ENCODE data around the gene C10orf62. TPM values are rescaled to one million over a fixed set of nuclear protein-coding genes. Genes with fewer than 3 reads are reported as not detected.

Gene C10orf62
- total and polyA plus RNA-seq, 8 donors, result 0.12 to 1.9 (median 0.61) TPM

DNA sequence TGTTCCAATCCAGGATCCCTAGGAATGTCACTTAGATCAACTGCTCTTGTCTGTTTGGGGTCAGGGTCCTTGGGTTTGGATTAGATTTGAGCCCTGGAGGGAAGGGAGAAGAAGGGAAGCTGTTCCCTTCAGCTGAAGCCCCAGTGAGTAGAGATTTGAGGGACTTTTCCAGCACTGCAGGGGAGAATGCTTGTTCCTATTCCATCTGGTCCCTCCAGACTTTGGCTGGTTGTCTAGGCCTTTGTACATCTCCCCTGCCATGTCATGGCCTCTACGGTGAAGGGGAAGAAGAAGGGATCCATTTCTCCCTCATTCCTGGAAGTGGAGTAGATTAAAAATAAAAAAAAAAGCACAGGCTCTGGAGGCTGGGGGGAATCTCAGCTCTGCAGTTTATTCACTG is 11.1 kb downstream of the C10orf62 start:
- Histone ChIP-seq H3K36me3 (no peaks in the 10 kb centered on the region), H3K9me3 (no peaks in the 10 kb centered on the region), H3K4me3 (no peak overlapping the region), H3K27me3 (no peaks in the 10 kb centered on the region), H3K4me1 (peaks cover 0 to 3% (median 0%) of the 10 kb centered on the region in 3 donors), H3K27ac (no peak overlapping the region)
- FAIRE-seq (no peak), ATAC-seq (no peak), DNase-seq (no peak)
- no peak for TF ChIP-seq CTCF (IDR thresholded peaks at IDR 0.05)
- intact Hi-C loops (cut with DNase I), result no loop called here
- 88 to 92% methylated on average over 1 of the region's 1 CpG for WGBS, 2 donors

DNA sequence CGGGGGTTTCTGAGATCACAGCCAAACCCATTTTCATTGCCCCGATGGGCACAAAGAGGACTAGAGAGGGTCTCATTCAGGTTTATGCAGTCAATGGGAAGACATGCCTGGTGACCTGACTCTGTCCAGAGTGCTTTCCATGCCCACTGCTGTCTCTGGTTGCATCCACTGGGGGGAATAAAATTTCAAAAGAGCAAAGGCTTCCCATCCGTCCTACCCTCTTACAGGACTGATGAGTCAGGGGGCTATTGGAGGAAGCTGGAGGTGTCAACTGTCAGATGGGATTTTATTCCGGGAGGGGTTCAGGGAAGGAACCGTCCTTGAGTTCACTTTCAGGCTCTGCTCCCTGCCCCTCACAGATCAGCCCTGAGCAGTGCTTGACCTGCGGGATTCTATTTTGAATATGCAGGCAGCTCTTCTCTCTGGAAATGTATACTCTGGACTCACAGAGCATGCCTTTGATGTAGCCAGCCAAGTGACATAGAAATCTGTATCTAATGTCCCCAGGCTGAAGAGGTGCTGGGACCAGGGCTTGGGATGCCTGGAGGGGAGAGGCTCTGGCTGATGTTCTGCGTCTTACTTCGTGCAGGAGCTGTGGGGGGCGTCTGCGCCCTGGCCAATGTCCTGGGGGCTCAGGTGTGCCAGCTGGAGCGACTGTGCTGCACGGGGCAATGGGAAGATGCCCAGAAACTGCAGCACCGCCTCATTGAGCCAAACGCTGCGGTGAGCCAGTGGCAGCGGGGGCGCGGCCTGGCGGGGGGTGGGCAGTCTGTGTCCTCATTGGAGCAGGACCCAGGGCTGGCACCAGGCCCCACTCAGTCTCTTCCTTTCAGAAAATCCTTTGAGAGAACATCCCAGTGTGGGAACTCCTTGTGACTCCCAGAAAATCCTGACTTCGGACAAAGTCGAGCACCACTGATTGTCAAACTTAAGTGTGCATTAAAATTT is 12.0 kb downstream of the C10orf62 start:
- ATAC-seq (no peak), DNase-seq (no peak), FAIRE-seq (no peak)
- WGBS, 2 donors, result 80 to 86% methylated on average over 21 of the region's 21 CpGs
- H3K27ac ChIP-seq, result no peak overlapping the region
- H3K4me1 ChIP-seq, result peaks cover 0 to 3% (median 0%) of the 10 kb centered on the region in 3 donors
- no peak overlapping the region for H3K4me3 ChIP-seq
- intact Hi-C loops (cut with DNase I), result no loop called here
- no peaks in the 10 kb centered on the region for H3K9me3 ChIP-seq
- no peak for TF ChIP-seq CTCF (IDR thresholded peaks at IDR 0.05)
- no peaks in the 10 kb centered on the region for H3K36me3 ChIP-seq
- no peaks in the 10 kb centered on the region for H3K27me3 ChIP-seq

- TF ChIP-seq CTCF (IDR thresholded peaks at IDR 0.05), result no peak
- ATAC-seq (no peak), DNase-seq (no peak), FAIRE-seq (no peak)
- Histone ChIP-seq H3K27me3 (no peaks in the 10 kb centered on the region), H3K36me3 (no peaks in the 10 kb centered on the region), H3K27ac (no peak overlapping the region), H3K4me1 (no peaks in the 10 kb centered on the region), H3K9me3 (no peaks in the 10 kb centered on the region), H3K4me3 (no peak overlapping the region)
- intact Hi-C loops (cut with DNase I), result no loop called here
- WGBS, 2 donors, result 95 to 97% methylated on average over 5 of the region's 5 CpGs
Measured at GRCh38 chr10:97607095-97607636, 17.6 kb downstream of the C10orf62 start.

GRCh38 chr10:97608991-97609561 is 19.6 kb downstream of the C10orf62 start:
- no peaks in the 10 kb centered on the region for H3K36me3 ChIP-seq
- DNase-seq (no peak), FAIRE-seq (no peak), ATAC-seq (no peak)
- H3K27ac ChIP-seq, result no peak overlapping the region
- no peak for TF ChIP-seq CTCF (IDR thresholded peaks at IDR 0.05)
- intact Hi-C loops (cut with DNase I), result no loop called here
- H3K4me3 ChIP-seq, result no peak overlapping the region
- 83 to 84% methylated on average over 13 of the region's 13 CpGs for WGBS, 2 donors
- H3K4me1 ChIP-seq, result no peaks in the 10 kb centered on the region
- H3K9me3 ChIP-seq, result no peaks in the 10 kb centered on the region
- H3K27me3 ChIP-seq, result no peaks in the 10 kb centered on the region

All from pancreas (tissue), 10 donors.